GM12801 (cell line): ENCODE results near the gene LZIC.

Source experiments
- TF ChIP-seq, protein P1 (sequence below): IDR thresholded peaks from one replicate; pipeline ENCODE4 v1.5.1; 2011; ENCODE audit warnings: control low read depth; ENCODE audit not compliant: insufficient read length; ENCODE audit errors: extremely low read depth

Gene LZIC

DNA sequence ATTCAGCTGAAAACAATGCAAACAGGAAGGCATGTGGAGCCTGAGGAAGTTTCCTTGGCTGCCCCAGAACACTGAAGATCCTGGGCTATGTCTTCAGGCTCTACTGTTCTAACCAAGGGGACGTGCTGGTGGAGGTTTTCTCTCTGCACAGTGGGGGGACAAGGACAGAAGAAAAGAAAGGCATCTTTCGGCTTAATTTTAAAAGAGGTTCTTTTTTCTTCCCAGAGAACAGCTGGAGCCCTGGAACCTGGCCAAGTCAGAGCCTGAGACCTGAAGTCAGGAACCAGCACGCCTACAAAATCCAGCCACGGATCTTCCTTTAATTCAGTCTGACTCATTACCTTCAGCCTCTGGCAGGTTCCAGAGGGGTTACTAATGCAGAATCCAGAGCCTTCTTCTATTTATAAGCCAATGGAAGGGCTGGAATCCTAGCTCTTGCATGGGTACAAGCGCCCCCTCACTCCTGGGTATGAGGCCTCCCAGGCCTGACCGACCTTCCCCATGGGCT lies 52.9 kb downstream of the LZIC start:
- TF ChIP-seq, protein P1, sequence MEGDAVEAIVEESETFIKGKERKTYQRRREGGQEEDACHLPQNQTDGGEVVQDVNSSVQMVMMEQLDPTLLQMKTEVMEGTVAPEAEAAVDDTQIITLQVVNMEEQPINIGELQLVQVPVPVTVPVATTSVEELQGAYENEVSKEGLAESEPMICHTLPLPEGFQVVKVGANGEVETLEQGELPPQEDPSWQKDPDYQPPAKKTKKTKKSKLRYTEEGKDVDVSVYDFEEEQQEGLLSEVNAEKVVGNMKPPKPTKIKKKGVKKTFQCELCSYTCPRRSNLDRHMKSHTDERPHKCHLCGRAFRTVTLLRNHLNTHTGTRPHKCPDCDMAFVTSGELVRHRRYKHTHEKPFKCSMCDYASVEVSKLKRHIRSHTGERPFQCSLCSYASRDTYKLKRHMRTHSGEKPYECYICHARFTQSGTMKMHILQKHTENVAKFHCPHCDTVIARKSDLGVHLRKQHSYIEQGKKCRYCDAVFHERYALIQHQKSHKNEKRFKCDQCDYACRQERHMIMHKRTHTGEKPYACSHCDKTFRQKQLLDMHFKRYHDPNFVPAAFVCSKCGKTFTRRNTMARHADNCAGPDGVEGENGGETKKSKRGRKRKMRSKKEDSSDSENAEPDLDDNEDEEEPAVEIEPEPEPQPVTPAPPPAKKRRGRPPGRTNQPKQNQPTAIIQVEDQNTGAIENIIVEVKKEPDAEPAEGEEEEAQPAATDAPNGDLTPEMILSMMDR: no peak

- TF ChIP-seq, protein P1: no peak
These were observed 53.8 kb downstream of the LZIC start for GRCh38 chr1:9889411-9889810.

DNA sequence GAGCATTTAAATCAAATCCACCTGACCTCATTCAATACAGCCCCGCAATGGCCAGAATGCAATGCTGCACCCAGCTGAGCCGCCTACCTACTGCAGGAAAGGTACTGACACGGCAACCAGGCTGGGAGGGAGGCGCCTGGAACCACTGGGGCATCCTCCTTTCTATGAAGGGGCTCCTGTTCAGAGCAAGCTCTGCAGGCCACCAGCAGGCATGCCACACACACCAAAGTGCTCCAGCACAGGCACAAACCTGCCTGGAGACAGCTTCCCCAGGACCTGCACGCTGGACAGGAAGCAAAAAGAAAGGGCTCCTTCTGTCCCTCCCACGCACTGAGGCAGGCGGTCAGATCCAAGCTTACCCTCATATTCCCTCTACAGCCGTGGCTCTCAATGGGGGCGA lies 54.3 kb downstream of the LZIC start:
- TF ChIP-seq, protein P1: no peak

DNA sequence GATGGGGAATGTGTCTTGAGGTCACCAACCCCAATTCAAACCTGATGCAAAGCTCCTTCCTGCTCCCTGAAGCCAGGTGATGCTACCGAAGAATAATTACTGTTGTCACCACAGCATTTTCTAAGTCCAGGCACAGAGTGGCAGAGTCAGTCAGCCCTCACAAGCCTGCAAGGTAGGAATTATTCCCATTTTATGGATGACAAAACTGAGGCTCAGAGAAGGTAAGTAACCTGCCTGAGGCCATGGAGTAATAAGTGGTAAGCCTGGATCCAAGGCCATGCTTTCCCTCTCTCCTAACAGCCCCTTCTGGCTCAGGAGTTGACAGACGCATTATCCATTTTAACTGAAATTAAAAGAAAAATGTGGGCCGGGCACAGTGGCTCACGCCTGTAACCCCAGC lies 56.1 kb downstream of the LZIC start:
- TF ChIP-seq, protein P1: no peak

GRCh38 chr1:9886092-9886742 lies 57.0 kb downstream of the LZIC start:
- TF ChIP-seq, protein P1: no peak

DNA sequence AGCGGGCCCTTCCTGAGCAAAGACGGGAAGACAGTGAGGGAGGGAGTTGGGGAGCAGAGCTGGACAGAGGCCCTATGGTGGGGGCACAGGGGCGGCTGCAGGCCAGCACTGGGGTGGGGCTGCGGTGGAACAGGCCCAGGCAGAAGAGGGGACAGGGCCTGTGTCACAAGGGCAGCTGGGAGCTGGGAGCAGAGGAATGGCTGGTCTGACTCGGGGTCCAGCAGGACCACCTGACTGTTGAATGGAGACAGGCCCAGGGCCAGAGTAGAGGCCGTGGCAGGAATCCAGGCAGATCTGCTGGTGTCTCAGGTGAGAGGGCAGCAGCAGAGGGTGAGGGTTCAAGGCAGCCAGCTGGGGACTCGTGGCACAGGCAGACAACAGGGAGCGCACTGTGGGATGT lies 58.4 kb downstream of the LZIC start:
- TF ChIP-seq, protein P1: no peak

DNA sequence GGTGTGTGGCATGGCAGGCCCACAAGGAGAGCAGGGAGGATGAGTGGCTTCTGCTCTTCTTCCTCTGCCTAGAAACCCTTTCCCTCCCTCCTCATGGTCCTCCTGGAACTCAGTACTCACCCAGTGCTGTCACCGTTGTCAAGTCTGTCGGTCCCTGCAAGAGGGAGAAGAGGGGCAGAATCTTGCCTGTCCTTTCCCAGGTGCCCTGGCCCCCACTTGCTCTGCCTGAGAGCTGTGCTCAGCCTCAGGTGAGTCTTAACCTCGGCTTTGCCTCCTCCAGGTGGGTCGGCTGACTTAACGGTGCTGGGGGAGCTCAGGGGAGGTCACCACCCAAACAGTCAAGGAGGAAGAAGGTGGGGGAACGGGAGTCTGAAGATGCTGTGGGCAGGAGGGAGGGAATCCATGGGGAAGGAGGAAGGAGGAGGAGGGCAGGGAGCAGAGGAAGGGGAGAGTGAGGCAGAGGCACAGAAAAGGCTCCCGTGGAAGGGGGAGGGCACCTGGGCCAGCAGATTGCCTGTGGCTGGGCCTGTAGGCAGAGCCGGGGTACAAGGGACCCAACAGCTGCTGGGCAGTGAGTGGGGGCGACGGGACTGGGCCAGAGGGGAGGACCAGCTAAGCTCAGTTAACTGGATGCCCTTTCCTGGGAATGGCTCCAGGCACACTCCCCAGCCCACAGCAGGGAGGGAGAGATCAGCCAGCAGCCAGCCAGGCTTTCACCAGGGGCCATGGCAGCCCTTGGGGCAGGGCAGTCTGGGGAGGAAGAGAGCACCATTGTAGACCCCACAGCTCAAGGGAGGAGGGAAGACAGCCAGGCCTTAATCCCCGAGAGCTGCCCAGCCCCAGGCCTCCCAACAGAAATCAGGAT lies 59.4 kb downstream of the LZIC start:
- TF ChIP-seq, protein P1: no peak
